SK-N-MC (cell line): Measurements from ENCODE around the gene PRICKLE4.

Experiments
- EZH2 ChIP-seq: fragments of 200-600 bp; sonication (generic); IDR thresholded peaks from one replicate; pipeline ENCODE4 v1.6.1; 2017; ENCODE audit warnings: antibody characterized with exemption
- POLR2AphosphoS5 ChIP-seq: IDR thresholded peaks from 2 replicates; pipeline ENCODE4 v1.6.1; 2012; ENCODE audit warnings: mild to moderate bottlenecking, low read depth, low read length, borderline replicate concordance

DNA sequence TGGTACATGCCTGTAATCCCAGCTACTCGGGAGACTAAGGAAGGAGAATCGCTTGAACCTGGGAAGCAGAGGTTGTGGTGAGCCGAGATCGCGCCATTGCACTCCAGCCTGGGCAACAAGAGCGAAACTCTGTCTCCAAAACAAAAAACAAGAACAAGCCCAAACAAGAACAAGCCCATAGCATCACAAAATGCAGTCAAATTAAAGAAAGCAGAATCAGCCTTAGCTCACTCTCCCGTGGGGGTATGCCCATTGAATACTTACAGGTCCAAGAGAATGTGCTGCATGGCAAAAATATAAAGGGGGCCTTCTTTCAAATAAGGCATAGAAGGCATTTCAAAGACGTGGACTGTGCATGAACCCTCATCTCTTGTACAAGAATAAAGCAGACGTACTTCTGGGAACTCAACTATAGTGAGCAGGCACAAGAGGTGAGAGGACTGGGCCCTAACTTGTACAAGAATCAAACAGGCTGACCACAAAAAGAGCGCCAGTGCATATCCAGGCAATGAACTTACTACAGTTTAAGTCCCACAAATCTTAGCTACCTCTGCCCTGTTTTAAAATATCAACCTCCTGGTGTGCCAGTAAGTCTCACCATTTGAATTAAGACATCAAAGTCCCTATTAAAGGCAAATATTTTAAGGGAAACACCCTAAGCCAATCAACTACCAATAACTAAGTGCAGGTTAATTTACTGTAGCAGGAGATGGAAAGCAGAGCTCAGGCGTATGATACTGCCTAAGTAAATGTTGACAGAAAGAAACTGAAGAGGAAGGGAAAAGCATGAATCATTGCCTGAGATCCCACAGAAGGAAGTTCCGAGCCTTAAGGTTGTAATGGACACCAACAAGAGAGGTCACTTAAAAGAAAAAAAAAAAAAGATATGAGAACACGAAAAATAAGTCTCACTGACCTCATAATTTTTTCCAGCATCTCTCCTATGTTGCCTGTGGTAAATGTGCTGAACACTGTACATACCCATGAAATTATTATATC, 44.3 kb downstream of the PRICKLE4 start:
- TF ChIP-seq POLR2AphosphoS5 (no peak), EZH2 (no peak)
